Measurements from ENCODE around the gene FAM53C.

DNA sequence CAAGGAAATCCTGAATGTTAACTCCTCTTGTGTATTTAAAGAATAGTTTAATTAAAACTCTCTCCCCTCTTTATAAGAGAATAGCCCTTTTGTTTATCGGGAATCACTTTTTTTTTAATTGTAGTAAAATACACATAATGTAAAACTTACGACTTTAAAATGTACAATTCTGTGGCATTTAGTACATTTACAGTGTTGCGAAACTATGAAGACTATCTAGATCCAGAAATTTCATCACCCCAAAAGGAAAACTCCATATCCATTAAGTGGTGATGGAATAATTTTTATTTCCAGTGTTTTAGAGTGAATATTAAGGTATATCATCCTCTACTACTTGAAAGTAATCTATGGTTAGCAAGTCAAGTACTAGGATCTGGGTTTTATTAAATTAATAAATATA, 51.3 kb downstream of the FAM53C start:
- TF ChIP-seq GATA2 (IDR thresholded peaks at IDR 0.05; ENCODE audit: low read depth, low read length) (no peak), GATA3 (IDR thresholded peaks at IDR 0.05; ENCODE audit: low read depth, low read length) (no peak)
